Measurements from ENCODE around the gene MYO5B. TPM values are rescaled to one million over a fixed set of nuclear protein-coding genes. Genes with fewer than 3 reads are reported as not detected.

Gene MYO5B
- polyA plus RNA-seq, 1 donor from 2014 or later, result 0.42 TPM

GRCh38 chr18:49854681-49855080 is 340.3 kb downstream of the MYO5B start:
- H3K9me2 ChIP-seq (ENCODE audit: insufficient read depth, low read length), result no peaks in the 10 kb centered on the region

DNA sequence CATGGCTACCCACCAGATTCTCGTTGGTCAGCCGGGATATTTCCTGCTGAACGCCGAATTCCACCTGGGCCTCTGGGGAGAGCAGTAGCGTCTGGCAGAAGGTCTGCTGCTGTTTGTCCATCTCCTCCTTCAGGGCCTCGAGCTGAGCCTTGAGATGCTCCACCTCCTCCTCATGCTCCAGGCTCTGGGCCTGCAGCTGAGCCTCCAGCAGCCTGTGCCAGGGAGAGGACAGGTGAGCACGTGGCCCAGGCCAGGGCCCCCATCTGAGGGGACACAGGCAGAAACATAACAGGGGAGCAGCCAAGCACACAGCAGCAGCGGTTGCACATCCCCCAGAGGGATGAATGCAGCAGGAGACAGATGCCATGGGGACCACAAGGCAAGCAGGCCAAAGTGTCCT is 341.5 kb downstream of the MYO5B start:
- H3K9me3 ChIP-seq (ENCODE audit: low read length), result no peaks in the 10 kb centered on the region
- H3K9me2 ChIP-seq (ENCODE audit: insufficient read depth, low read length), result no peaks in the 10 kb centered on the region
- H3K4me2 ChIP-seq (ENCODE audit: low read length), result no peak overlapping the region
- H2AFZ ChIP-seq (ENCODE audit: low read depth, low read length), result no peak overlapping the region
- no peak overlapping the region for H3K9ac ChIP-seq (ENCODE audit: low read length)
- H3F3A ChIP-seq (ENCODE audit: insufficient read depth, low read length, poor library complexity, severe bottlenecking), result no peaks in the 10 kb centered on the region
- H3K36me3 ChIP-seq (ENCODE audit: insufficient read depth, low read length), result no peaks in the 10 kb centered on the region
- H3K27me3 ChIP-seq (ENCODE audit: insufficient read depth, low read depth, low read length), result no peaks in the 10 kb centered on the region
- no peaks in the 10 kb centered on the region for H3K79me2 ChIP-seq (replicated peaks; ENCODE audit: insufficient read depth, low read length)
- TF ChIP-seq TAF1 (IDR thresholded peaks at IDR 0.05; ENCODE audit: low read depth) (no peak), MXI1 (conservative IDR thresholded peaks at IDR 0.05; ENCODE audit: poor library complexity, severe bottlenecking) (no peak), EZH2 (IDR thresholded peaks at IDR 0.05; ENCODE audit: borderline replicate concordance, insufficient read depth, low read length, poor library complexity, severe bottlenecking) (no peak), SMC3 (conservative IDR thresholded peaks at IDR 0.05; ENCODE audit: poor library complexity) (no peak), EP300 (conservative IDR thresholded peaks at IDR 0.05; ENCODE audit: poor library complexity, severe bottlenecking) (no peak), RAD21 (conservative IDR thresholded peaks at IDR 0.05) (no peak), POLR2AphosphoS5 (IDR thresholded peaks at IDR 0.05) (no peak)
- TF ChIP-seq, protein P1, sequence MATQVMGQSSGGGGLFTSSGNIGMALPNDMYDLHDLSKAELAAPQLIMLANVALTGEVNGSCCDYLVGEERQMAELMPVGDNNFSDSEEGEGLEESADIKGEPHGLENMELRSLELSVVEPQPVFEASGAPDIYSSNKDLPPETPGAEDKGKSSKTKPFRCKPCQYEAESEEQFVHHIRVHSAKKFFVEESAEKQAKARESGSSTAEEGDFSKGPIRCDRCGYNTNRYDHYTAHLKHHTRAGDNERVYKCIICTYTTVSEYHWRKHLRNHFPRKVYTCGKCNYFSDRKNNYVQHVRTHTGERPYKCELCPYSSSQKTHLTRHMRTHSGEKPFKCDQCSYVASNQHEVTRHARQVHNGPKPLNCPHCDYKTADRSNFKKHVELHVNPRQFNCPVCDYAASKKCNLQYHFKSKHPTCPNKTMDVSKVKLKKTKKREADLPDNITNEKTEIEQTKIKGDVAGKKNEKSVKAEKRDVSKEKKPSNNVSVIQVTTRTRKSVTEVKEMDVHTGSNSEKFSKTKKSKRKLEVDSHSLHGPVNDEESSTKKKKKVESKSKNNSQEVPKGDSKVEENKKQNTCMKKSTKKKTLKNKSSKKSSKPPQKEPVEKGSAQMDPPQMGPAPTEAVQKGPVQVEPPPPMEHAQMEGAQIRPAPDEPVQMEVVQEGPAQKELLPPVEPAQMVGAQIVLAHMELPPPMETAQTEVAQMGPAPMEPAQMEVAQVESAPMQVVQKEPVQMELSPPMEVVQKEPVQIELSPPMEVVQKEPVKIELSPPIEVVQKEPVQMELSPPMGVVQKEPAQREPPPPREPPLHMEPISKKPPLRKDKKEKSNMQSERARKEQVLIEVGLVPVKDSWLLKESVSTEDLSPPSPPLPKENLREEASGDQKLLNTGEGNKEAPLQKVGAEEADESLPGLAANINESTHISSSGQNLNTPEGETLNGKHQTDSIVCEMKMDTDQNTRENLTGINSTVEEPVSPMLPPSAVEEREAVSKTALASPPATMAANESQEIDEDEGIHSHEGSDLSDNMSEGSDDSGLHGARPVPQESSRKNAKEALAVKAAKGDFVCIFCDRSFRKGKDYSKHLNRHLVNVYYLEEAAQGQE (IDR thresholded peaks at IDR 0.05; ENCODE audit: borderline replicate concordance), result no peak
- TF ChIP-seq, protein P2, sequence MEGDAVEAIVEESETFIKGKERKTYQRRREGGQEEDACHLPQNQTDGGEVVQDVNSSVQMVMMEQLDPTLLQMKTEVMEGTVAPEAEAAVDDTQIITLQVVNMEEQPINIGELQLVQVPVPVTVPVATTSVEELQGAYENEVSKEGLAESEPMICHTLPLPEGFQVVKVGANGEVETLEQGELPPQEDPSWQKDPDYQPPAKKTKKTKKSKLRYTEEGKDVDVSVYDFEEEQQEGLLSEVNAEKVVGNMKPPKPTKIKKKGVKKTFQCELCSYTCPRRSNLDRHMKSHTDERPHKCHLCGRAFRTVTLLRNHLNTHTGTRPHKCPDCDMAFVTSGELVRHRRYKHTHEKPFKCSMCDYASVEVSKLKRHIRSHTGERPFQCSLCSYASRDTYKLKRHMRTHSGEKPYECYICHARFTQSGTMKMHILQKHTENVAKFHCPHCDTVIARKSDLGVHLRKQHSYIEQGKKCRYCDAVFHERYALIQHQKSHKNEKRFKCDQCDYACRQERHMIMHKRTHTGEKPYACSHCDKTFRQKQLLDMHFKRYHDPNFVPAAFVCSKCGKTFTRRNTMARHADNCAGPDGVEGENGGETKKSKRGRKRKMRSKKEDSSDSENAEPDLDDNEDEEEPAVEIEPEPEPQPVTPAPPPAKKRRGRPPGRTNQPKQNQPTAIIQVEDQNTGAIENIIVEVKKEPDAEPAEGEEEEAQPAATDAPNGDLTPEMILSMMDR (IDR thresholded peaks at IDR 0.05; ENCODE audit: poor library complexity, severe bottlenecking), result no peak
- H4K20me1 ChIP-seq (ENCODE audit: insufficient read depth), result no peaks in the 10 kb centered on the region
- H3K27ac ChIP-seq (ENCODE audit: low read length), result no peak overlapping the region
- H3K4me3 ChIP-seq (ENCODE audit: low read length), result no peak overlapping the region

More at GRCh38 chr18:49854681-49855080, 340.3 kb downstream of the MYO5B start:
- no peaks in the 10 kb centered on the region for H3K9me3 ChIP-seq (ENCODE audit: low read length)
- H3K4me3 ChIP-seq (ENCODE audit: low read length), result no peak overlapping the region
- H3K27ac ChIP-seq (ENCODE audit: low read length), result no peak overlapping the region
- H3K4me2 ChIP-seq (ENCODE audit: low read length), result no peak overlapping the region
- no peak overlapping the region for H2AFZ ChIP-seq (ENCODE audit: low read depth, low read length)
- H4K20me1 ChIP-seq (ENCODE audit: insufficient read depth), result no peaks in the 10 kb centered on the region
- no peaks in the 10 kb centered on the region for H3K27me3 ChIP-seq (ENCODE audit: insufficient read depth, low read depth, low read length)
- H3F3A ChIP-seq (ENCODE audit: insufficient read depth, low read length, poor library complexity, severe bottlenecking), result no peaks in the 10 kb centered on the region
- no peaks in the 10 kb centered on the region for H3K79me2 ChIP-seq (replicated peaks; ENCODE audit: insufficient read depth, low read length)
- TF ChIP-seq, protein P2 (IDR thresholded peaks at IDR 0.05; ENCODE audit: poor library complexity, severe bottlenecking), result no peak
- TF ChIP-seq SMC3 (conservative IDR thresholded peaks at IDR 0.05; ENCODE audit: poor library complexity) (no peak), POLR2AphosphoS5 (IDR thresholded peaks at IDR 0.05) (no peak), RAD21 (conservative IDR thresholded peaks at IDR 0.05) (no peak)
- no peaks in the 10 kb centered on the region for H3K36me3 ChIP-seq (ENCODE audit: insufficient read depth, low read length)
- no peak overlapping the region for H3K9ac ChIP-seq (ENCODE audit: low read length)
